Testis (tissue), 2 donors: ENCODE measurements around the gene NLGN1.

Experiments
- POLR2A ChIP-seq: fragments of 450-650 bp; IDR thresholded peaks from one replicate; pipeline ENCODE4 v1.6.1; 2017; ENCODE audit warnings: antibody characterized with exemption, mild to moderate bottlenecking, moderate library complexity
- TF ChIP-seq, protein P1 (sequence below), 3 experiments: fragments of 450-650 bp in 2 of 3; fragments of 200-600 bp in 1 of 3; sonication (generic) in 1 of 3; IDR thresholded peaks; one replicate each; pipeline ENCODE4 v1.5.1; 2016 to 2019; ENCODE audit warnings: antibody characterized with exemption in 3 of 3, mild to moderate bottlenecking in 2 of 3, moderate library complexity in 1 of 3

DNA sequence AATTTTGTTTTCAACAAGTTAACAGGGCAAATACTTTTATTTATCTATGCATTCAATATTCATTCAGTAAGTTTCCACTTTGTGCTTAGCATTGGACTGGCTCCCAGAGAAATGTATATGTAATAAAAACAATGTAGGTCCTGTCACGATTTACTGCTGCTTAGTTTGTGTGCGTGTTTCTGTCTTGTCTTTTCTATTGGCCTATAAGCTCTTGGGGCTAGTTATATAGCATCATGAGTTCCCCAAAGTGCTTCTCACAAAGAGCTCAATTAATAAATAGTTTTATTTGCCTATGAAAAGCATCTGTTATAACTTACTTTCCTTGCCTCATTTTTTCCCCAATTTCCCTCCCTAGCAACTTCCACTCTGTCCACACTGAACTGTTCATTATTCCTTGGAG, 794.9 kb downstream of the NLGN1 start:
- TF ChIP-seq POLR2A, result no peak
- TF ChIP-seq, protein P1, sequence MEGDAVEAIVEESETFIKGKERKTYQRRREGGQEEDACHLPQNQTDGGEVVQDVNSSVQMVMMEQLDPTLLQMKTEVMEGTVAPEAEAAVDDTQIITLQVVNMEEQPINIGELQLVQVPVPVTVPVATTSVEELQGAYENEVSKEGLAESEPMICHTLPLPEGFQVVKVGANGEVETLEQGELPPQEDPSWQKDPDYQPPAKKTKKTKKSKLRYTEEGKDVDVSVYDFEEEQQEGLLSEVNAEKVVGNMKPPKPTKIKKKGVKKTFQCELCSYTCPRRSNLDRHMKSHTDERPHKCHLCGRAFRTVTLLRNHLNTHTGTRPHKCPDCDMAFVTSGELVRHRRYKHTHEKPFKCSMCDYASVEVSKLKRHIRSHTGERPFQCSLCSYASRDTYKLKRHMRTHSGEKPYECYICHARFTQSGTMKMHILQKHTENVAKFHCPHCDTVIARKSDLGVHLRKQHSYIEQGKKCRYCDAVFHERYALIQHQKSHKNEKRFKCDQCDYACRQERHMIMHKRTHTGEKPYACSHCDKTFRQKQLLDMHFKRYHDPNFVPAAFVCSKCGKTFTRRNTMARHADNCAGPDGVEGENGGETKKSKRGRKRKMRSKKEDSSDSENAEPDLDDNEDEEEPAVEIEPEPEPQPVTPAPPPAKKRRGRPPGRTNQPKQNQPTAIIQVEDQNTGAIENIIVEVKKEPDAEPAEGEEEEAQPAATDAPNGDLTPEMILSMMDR (IDR thresholded peaks at IDR 0.05), result no peak
